ENCODE measurements around the gene GRM2.

GRM2 gene

DNA sequence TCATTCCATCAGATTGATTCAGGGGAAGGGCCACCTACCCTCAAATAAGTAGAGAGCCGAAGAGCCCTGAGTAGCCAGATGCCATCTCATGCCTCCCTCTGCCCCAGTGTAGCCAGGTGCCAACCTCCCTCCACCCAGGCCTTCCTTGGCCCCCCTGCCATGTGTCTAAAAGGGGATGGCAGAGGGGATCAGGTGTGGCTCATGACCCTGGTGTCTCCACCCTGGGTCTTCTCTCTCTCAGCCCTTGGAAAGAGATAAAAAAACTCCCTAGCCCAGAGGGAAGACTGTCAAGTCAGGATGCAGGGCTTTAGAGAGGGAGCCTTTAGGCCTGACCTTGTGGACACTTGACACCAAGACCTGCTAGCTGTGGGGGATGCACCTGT is 5.2 kb downstream of the GRM2 start:
- H3K27me3 ChIP-seq (replicated peaks; ENCODE audit: insufficient read depth, low read length) = no peaks in the 10 kb centered on the region
- H3K4me1 ChIP-seq (ENCODE audit: low read length) = no peaks in the 10 kb centered on the region
- H3K9me3 ChIP-seq (replicated peaks; ENCODE audit: insufficient read depth, low read length) = no peaks in the 10 kb centered on the region
- no peaks in the 10 kb centered on the region for H3F3A ChIP-seq (ENCODE audit: insufficient read depth, low read length)
- no peak overlapping the region for H3K27ac ChIP-seq (ENCODE audit: low read length)
- no peak overlapping the region for H3K4me3 ChIP-seq (ENCODE audit: low read length)
- no peak overlapping the region for H3K9ac ChIP-seq (ENCODE audit: low read length)
- H2AFZ ChIP-seq (ENCODE audit: low read length) = no peak overlapping the region
- H3K79me2 ChIP-seq (ENCODE audit: low read length) = no peaks in the 10 kb centered on the region
- H3K9me2 ChIP-seq (replicated peaks; ENCODE audit: insufficient read depth, low read length) = no peaks in the 10 kb centered on the region
- H4K20me1 ChIP-seq (ENCODE audit: insufficient read depth, low read length) = no peaks in the 10 kb centered on the region
- DNase-seq = no peak
- TF ChIP-seq EZH2 (optimal IDR thresholded peaks at IDR 0.05; ENCODE audit: low read depth, low read length) = no peak
- TF ChIP-seq, protein P1, sequence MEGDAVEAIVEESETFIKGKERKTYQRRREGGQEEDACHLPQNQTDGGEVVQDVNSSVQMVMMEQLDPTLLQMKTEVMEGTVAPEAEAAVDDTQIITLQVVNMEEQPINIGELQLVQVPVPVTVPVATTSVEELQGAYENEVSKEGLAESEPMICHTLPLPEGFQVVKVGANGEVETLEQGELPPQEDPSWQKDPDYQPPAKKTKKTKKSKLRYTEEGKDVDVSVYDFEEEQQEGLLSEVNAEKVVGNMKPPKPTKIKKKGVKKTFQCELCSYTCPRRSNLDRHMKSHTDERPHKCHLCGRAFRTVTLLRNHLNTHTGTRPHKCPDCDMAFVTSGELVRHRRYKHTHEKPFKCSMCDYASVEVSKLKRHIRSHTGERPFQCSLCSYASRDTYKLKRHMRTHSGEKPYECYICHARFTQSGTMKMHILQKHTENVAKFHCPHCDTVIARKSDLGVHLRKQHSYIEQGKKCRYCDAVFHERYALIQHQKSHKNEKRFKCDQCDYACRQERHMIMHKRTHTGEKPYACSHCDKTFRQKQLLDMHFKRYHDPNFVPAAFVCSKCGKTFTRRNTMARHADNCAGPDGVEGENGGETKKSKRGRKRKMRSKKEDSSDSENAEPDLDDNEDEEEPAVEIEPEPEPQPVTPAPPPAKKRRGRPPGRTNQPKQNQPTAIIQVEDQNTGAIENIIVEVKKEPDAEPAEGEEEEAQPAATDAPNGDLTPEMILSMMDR (IDR thresholded peaks at IDR 0.05; ENCODE audit: low read length) = no peak
- no peak overlapping the region for H3K4me2 ChIP-seq (ENCODE audit: low read depth, low read length)
- H3K36me3 ChIP-seq (replicated peaks; ENCODE audit: insufficient read depth, low read length) = no peaks in the 10 kb centered on the region

DNA sequence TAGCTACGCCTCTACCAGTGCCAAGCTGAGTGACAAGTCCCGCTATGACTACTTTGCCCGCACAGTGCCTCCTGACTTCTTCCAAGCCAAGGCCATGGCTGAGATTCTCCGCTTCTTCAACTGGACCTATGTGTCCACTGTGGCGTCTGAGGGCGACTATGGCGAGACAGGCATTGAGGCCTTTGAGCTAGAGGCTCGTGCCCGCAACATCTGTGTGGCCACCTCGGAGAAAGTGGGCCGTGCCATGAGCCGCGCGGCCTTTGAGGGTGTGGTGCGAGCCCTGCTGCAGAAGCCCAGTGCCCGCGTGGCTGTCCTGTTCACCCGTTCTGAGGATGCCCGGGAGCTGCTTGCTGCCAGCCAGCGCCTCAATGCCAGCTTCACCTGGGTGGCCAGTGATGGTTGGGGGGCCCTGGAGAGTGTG is 5.7 kb downstream of the GRM2 start:
- Histone ChIP-seq H3K4me2 (ENCODE audit: low read depth, low read length) (no peak overlapping the region), H3K4me1 (ENCODE audit: low read length) (no peaks in the 10 kb centered on the region), H3K27me3 (replicated peaks; ENCODE audit: insufficient read depth, low read length) (no peaks in the 10 kb centered on the region), H3K9ac (ENCODE audit: low read length) (no peak overlapping the region), H3F3A (ENCODE audit: insufficient read depth, low read length) (no peaks in the 10 kb centered on the region), H3K9me3 (replicated peaks; ENCODE audit: insufficient read depth, low read length) (no peaks in the 10 kb centered on the region), H3K27ac (ENCODE audit: low read length) (no peak overlapping the region), H3K36me3 (replicated peaks; ENCODE audit: insufficient read depth, low read length) (no peaks in the 10 kb centered on the region), H3K4me3 (ENCODE audit: low read length) (no peak overlapping the region), H3K9me2 (replicated peaks; ENCODE audit: insufficient read depth, low read length) (no peaks in the 10 kb centered on the region), H3K79me2 (ENCODE audit: low read length) (no peaks in the 10 kb centered on the region), H2AFZ (ENCODE audit: low read length) (no peak overlapping the region), H4K20me1 (ENCODE audit: insufficient read depth, low read length) (no peaks in the 10 kb centered on the region)
- no peak for DNase-seq
- TF ChIP-seq EZH2phosphoT487 (IDR thresholded peaks at IDR 0.05; ENCODE audit: low read length) (no peak), EZH2 (optimal IDR thresholded peaks at IDR 0.05; ENCODE audit: low read depth, low read length) (no peak)
- TF ChIP-seq, protein P1 (IDR thresholded peaks at IDR 0.05; ENCODE audit: low read length) = no peak

DNA sequence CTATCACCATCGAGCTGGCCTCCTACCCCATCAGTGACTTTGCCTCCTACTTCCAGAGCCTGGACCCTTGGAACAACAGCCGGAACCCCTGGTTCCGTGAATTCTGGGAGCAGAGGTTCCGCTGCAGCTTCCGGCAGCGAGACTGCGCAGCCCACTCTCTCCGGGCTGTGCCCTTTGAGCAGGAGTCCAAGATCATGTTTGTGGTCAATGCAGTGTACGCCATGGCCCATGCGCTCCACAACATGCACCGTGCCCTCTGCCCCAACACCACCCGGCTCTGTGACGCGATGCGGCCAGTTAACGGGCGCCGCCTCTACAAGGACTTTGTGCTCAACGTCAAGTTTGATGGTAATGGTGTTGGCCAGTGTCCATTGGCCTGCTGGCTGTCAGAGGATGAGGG is 6.1 kb downstream of the GRM2 start:
- TF ChIP-seq, protein P1 (IDR thresholded peaks at IDR 0.05; ENCODE audit: low read length) = no peak
- TF ChIP-seq EZH2phosphoT487 (IDR thresholded peaks at IDR 0.05; ENCODE audit: low read length) = no peak
- TF ChIP-seq EZH2 (optimal IDR thresholded peaks at IDR 0.05; ENCODE audit: low read depth, low read length) = no peak
- no peaks in the 10 kb centered on the region for H3F3A ChIP-seq (ENCODE audit: insufficient read depth, low read length)
- no peaks in the 10 kb centered on the region for H3K4me1 ChIP-seq (ENCODE audit: low read length)
- no peaks in the 10 kb centered on the region for H3K27me3 ChIP-seq (replicated peaks; ENCODE audit: insufficient read depth, low read length)
- no peaks in the 10 kb centered on the region for H3K36me3 ChIP-seq (replicated peaks; ENCODE audit: insufficient read depth, low read length)
- H3K4me3 ChIP-seq (ENCODE audit: low read length) = no peak overlapping the region
- no peak overlapping the region for H3K9ac ChIP-seq (ENCODE audit: low read length)
- DNase-seq = no peak
- no peaks in the 10 kb centered on the region for H3K79me2 ChIP-seq (ENCODE audit: low read length)
- H3K9me2 ChIP-seq (replicated peaks; ENCODE audit: insufficient read depth, low read length) = no peaks in the 10 kb centered on the region
- H2AFZ ChIP-seq (ENCODE audit: low read length) = no peak overlapping the region
- H3K4me2 ChIP-seq (ENCODE audit: low read depth, low read length) = no peak overlapping the region
- H3K9me3 ChIP-seq (replicated peaks; ENCODE audit: insufficient read depth, low read length) = no peaks in the 10 kb centered on the region
- H3K27ac ChIP-seq (ENCODE audit: low read length) = no peak overlapping the region
- H4K20me1 ChIP-seq (ENCODE audit: insufficient read depth, low read length) = no peaks in the 10 kb centered on the region

Data from MM.1S (cell line).